SW 1271 (cell line): Measurements from ENCODE around the gene C15orf62.

ENCODE experiments used
- DNase-seq, 2 experiments: peaks; one replicate each; lab custom pipeline; 2025; lab: John Stamatoyannopoulos, UW

The C15orf62 gene

DNA sequence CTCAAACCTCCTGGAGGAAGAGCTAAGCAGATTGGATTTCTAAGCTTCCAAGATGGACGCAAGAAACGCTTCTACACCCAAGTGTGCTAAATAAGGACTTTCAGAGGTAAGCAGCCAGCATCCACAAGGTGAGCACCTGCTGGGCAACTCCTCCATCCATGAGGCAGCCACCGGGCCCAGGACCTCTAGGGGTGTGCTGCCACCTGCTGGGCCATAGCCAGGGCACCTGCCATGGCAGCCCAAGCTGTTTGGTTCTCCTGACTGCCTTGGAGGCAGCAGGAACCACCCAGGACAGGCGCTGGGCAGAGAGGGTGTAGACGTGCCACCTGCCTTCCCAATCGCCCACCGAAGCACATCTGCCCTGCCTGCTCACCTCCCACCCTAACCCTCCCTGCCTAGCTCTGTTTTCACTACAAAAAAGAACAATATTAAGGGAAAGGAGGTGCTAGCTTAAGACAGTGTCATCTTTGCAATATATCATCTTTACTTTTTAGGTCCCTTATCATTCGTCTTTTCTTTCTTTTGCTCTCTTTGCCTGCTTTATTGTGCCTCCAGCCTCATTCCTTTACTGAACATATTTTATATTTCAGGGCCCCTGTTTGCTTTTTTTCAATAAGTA is 12.9 kb downstream of the C15orf62 start:
- DNase-seq = peak in 1 of 2 experiments; percentile 22

GRCh38 chr15:40785164-40785563 is 15.4 kb downstream of the C15orf62 start:
- no peak for DNase-seq

GRCh38 chr15:40785814-40786213 is 16.0 kb downstream of the C15orf62 start:
- no peak for DNase-seq

- DNase-seq = peak in 1 of 2 experiments; percentile 31
Observed at GRCh38 chr15:40787344-40787841, 17.6 kb downstream of the C15orf62 start.

- no peak for DNase-seq
Observed at GRCh38 chr15:40787991-40788390, 18.2 kb downstream of the C15orf62 start.

DNA sequence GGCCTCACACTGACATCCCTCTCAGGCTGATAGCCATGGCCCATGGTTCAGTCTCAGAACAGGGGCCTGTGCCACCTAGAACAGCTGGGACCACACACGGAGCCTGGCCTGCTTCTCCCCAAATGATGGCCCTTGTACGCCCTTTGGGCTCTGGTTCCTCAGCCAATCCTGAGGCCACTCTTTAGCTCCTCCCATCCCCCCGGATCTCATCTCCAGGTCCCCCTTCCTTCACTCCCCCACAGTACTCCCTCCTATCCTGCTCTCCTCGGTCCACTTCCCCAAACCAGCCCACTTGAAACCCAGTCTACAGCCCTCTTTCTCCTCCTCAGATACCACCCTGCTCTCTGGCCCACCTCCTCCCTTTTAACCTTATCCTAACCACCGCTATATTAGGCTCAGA is 19.3 kb downstream of the C15orf62 start:
- no peak for DNase-seq

DNA sequence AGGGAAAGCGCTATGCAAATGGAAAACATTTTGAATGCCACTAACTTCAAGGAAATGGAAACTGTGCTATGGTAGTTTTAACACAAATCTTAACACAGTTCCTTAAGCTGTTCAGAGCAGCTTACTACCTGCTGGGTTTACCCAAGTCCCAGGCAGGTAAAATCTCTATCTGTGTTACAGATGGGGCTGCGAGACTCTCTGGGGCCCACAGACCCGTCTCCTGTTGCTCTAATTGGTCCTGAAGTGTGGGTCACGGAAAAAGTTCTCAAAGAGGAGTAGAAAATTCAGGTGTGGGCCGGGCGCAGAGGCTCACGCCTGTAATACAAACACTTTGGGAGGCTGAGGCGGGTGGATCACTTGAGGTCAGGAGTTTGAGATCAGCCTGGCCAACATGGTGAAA is 20.2 kb downstream of the C15orf62 start:
- DNase-seq = no peak

DNA sequence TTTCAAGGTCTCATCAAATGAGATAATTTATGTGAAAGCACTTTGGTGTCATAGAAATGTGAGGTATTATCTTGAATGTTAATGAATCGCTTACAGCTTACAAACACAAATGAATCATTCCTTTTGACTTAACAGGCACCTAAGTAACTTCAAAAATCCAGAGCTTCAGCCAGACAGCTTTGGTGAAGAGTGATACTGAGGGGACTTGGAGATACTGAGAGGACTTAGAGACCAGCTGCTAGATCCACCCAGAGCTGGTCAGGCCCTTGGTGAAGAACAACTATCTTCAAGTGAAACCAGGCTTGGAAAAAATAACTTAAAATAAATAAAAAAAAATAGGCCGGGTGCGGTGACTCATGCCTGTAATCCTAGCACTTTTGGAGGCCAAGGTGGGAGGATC is 20.9 kb downstream of the C15orf62 start:
- DNase-seq = no peak

DNA sequence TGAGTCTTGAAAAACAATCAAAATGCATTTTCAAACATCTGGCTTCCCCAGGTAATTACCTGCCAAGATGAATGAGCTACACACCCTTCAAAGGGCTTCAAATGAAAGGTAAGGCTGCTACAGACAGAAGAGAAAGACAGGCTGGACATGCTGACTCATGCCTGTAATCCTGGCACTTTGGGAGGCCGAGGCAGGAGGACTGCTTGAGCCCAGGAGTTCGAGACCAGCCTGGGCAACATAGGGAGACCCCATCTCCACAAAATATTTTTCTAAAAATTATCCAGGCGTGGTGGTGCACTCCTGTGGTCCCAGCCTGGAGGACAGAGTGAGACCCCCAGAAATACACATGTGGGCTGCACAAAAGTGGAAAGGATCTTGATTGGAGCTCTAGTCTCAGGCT is 22.6 kb downstream of the C15orf62 start:
- DNase-seq = no peak

DNA sequence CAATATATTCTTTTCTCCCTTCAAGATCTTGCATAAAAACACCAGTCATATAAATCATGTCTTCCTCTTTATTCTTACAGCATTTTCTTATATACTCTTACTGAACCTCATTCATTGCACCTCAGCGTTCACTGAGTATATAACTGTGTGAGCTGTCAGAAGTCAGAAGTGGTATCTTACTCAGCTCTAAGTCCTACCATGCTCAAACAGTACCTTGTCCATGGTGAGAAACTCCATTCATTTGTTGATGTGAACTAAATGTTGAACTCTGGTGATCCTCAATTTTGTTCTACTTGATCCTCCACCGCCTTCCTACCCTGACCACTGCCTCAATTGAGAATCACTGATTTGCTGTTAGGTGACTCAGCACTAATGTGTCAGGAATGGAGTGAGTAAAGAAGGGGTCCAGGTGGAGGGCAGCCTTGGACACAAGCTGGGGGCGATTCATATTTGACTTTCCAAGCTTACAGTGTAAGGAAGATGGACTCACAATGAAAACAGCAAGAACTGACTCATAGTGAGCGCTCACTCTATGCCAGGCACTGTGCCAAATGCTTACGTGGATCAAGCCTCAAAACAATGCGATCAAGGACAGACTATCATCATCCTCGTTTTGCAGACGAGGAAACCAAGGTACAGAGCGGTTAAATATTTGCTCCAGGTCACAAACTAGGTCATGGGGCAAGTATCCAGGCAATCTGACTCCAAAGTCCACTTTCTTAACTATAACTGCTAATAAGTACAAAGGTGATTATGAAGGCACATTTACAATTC is 23.6 kb downstream of the C15orf62 start:
- DNase-seq = peak in 1 of 2 experiments; percentile 19

DNA sequence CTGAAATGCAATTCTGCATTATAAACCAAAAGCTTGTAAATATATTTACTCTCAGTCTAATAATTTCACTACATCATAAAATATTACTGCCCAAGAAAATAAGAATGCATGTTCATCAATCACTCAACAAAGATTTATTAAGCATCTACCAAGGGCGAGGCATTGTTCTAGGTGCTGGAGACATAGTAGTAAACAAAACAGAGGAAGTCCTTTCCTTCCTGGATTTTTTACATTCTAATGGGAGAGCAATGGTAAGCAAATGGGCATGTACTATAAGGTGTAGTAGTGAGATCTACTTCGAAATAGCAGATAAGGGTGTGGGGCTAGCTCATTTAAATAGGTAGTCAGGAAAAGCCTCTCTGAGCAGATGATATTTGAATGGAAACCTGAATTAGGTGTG is 26.3 kb downstream of the C15orf62 start:
- no peak for DNase-seq

DNA sequence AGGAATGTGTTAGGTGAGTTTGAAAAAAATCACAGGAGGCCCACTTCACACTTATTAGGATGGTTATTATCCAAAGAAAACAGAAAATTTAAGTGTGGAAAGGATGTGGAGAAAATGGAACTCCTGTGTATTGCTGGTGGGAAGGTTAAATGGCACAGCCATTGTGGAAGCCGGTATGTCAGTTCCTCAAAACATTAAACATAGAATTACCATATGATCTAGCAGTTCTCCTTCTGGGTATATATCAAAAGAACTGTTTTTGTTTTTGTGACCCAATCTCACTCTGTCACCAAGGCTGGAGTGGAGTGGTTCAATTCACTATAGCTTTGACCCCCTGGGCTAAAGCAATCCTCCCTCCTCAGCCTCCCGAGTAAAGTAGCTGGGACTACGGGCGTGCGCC is 26.7 kb downstream of the C15orf62 start:
- no peak for DNase-seq

DNA sequence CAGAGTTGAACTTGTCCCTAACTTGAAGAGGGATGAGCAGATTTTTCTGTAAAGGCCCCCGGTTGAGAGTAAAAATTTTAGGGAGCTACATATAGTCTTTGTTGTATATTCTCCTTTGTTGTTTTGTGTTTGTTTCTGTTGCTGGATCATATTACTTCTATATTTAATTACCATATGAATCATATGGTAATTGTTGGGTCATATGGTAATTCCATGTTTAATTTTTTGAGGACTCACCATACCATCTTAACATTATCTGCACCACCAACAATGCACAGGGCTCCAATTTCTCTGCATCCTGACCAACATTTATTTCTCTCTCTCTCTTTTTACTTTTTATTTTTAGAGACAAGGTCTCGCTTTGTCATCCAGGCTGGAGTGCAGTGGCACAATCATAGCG is 29.7 kb downstream of the C15orf62 start:
- no peak for DNase-seq

GRCh38 chr15:40803076-40803475 is 33.3 kb downstream of the C15orf62 start:
- DNase-seq = no peak

DNA sequence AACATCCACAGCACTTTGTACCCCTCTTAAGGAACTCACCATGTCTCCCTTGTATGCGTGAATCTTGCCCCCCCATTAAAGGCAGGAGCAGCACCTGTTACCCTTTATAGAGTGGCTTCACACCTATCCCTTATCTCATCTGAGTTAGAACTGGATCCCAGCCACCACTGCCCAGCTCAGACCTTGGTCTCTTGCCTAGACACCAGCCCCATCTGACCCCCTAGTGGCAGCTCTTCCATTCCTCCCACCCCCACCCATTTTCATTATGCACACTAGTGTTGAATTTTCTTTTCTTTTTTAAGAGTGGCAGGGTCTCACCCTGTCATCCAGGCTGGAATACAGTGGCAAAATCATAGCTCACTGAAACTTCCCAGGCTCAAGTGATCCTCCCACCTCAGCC is 33.9 kb downstream of the C15orf62 start:
- no peak for DNase-seq

GRCh38 chr15:40806672-40807027 is 36.9 kb downstream of the C15orf62 start:
- no peak for DNase-seq

- DNase-seq = peak; percentile 86 to 91
Observed at GRCh38 chr15:40807028-40807887, 37.5 kb downstream of the C15orf62 start, which contains the start of the genes DNAJC17 and ZFYVE19. TSS of gene DNAJC17 (minus strand) at chr15:40807473. CDS start at chr15:40807446, 27 bp downstream. TSS of gene ZFYVE19 (plus strand) at chr15:40807089. CDS start at chr15:40807590, 501 bp downstream.

DNA sequence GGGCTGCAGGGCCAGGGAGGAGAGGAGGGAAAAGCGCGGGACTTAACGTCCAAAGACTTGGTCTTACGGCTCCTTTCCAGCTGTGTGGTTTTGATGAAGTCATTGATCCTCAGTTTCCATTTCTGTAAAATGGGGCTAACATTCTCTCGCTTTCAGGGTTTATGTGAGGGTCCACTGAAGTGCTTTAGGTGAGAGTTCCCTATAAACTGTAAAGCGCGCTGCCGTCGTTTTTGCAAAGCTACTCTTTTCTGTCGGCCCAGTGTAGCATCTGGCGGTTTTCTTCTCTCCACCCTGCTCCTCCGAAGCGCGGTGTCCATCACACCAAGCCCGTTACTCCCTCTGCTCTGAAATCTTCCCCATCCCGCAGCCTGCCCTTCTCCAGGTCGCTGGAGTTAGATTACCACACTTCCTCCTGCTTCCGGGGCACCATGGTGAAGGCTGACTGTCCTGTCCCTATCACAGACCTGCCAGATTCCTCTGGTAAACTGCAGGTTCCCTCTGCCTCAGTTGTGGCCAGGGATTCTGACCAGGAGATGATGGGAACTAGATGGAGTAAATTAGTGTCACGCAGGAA is 38.2 kb downstream of the C15orf62 start:
- DNase-seq = no peak

- no peak for DNase-seq
Observed at GRCh38 chr15:40808861-40809450, 39.2 kb downstream of the C15orf62 start.

DNA sequence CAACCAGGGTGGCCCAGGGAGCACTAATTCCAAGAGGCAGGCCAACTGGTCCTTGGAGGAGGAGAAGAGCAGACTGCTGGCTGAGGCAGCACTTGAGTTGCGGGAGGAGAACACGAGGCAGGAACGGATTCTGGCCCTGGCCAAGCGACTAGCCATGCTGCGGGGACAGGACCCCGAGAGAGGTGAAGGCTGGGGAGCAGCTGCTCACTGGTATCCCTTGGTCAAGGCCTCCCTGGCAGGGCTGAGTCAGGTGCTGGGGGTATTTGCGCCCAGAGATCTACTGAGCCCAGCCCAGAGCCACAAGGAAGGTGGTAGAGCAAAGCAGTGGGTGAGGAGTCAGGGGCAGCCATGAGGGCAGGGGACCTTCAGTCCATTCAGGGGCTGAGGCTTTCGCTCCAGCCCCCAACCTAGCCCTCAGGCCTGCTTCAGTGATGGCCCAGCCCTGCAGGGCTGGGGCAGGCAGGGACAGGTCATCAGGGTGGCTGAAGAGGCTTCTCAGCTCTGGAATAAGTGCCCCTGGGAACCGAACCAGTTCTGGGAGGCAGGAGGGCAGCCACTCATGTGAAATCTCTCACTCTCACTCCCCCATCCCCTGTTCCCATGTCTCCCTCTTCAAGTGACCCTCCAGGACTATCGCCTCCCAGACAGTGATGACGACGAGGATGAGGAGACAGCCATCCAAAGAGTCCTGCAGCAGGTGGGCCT is 43.1 kb downstream of the C15orf62 start:
- no peak for DNase-seq
